NCI-H2227 treated with DMSO at 0.1 percent for 48 hours (cell line): ENCODE measurements around the gene DDX27.
A peak's percentile ranks its signal among the peaks of the same experiment; 100 is the strongest.
"Not testable (repeated sequence)": the region's sequence is repeated elsewhere in the genome, so short reads cannot be mapped to it uniquely, and the experiment has no call there.

ENCODE experiments used
- DNase-seq: peaks from one replicate; lab custom pipeline; 2025; lab: John Stamatoyannopoulos, UW

DDX27 gene

DNA sequence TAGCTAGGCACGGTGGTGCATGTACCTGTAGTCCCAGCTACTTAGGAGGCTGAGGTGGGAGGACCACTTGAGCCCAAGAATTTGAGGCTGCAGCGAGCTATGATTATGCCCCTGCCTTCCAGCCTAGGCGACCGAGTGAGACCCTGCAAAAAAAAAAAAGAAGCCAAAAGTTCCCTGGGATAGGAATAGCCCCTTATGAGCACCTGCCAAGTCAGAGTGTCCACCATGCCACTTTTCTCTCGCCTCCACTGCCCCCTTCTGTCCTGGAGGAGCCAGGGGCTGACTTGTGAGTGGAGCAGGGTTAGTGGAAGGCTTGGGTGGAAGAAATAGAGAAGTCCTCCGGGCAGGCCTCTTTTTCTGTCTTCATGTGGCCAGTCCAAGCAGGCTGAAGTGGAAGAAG lies 12.1 kb upstream of the DDX27 start:
- no peak for DNase-seq

DNA sequence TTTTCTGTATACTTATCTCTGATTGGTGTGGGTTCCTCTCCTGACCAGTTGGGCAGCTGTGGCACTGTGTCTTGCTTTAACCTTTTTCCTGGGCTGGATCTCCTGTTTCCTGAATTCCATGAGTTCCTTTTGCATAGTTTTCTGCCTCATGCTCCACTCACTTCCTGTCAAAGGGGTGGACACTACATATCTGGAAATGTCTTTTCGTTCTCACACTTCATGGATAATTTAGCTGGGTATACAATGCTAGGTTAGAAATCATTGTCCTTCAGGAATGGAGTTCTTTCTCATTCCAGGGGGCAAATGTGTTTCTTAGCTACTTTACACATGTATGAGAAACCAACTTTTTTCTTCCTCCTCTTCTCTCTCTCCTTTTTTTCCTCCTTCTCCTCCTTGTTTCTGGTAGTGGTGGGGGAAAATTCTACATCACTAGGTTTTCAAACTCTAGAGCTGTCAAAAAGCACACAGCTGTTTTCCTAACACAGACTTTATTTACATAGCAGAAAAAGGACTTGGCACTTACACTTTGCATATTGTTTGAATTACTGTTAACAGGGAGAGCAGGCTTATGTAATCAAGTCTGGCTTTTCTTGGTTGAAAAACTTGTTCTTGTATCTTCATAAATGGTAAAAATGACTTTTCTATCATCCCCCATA lies 9.0 kb upstream of the DDX27 start:
- DNase-seq = no peak

DNA sequence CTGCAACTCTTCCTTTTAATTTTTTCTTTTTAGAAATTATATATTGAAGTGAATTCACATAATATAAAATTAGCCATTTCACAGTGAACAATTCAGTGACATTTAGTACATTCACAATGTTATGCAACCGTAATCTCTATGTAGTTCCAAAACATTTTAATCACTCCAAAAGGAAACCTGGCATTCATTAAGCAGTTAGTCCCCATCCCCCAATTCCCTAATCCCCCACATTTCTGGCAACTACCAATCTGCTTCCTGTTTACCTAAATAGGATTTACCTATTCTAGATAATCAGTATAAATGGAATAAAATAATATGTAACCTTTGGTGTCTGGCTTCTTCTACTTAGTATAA lies 8.5 kb upstream of the DDX27 start:
- DNase-seq = no peak

DNA sequence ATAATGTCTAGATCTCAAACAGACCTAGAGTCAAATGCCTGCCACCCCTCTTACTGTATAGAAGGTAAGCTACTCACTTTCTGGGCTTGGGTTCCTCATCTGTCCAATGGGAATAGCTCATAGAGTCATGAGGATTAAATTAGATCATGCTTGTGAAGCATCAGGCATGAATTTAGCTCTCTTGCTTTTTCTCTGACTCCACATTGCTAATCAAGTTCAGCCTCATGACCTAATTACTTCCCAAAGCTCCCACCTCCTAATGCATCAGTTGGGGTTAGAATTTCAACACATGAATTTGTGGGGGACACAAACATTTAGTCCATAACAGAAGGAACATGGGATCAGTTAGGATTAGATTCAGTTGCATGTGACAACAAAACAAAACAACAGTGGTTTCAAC lies 4.6 kb upstream of the DDX27 start:
- no peak for DNase-seq

DNA sequence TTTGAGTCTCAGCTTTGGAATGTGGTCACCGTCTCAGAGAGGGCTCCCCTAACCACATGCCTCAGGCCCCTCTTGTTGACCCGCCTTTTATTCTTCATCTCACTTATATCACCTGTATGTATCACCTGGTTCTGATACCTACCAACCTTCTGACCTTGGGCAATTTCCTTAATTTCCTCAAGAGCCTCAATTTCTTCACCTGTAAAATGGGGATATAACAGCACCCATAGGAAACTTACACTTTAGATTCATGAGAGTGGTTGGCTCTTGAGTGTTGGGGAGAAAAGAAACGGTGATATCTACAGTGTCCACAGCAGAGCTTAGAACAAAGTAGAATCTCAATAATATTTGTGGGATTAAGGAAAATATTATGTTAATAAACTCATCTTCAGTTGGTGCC lies 4.0 kb upstream of the DDX27 start:
- no peak for DNase-seq

DNA sequence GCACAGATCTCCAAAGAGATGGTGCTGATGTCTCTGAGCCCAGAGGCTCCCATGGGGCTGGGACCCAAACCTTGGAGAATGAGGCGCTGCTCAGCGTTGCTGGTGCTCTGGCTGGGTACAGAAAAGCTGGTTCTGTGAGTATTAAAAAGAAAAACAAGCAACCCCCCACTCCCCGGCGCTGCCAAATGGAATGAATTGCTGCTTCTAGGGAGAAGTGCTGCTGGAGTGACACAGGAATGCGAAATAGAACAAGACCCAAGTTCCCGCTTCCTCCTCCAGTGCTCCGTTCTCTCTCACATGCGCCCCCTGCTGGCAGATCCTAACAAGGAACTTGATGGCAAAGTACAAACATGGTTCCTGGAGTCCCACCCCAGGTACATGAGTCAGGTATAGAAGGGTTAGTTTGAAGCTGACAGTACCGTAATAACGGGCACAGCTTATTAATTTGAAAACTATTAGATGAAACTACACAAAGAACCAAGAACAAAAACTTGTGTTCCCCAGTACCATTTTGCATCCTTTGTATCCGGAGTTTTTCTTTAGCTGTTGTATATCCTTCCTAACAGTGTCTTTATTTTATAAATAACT lies 2.1 kb upstream of the DDX27 start:
- DNase-seq = peak; percentile 90

DNA sequence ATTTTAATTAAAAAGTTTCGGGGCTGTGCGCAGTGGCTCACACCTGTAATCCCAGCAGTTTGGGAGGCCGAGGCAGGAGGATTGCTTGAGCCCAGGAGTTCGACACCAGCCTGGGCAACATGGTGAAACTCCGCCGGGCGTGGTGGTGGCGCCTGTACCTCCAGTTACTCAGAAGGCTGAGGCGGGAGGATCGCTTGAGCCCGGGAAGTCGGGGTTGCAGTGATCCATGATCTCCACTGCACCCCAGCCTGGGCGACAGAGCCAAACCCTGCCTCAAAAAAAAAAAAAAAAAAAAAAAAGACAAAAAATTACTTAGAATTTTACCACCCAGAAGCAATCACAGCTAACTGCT lies 501 bp upstream of the DDX27 start:
- not testable (repeated sequence) for DNase-seq

DNA sequence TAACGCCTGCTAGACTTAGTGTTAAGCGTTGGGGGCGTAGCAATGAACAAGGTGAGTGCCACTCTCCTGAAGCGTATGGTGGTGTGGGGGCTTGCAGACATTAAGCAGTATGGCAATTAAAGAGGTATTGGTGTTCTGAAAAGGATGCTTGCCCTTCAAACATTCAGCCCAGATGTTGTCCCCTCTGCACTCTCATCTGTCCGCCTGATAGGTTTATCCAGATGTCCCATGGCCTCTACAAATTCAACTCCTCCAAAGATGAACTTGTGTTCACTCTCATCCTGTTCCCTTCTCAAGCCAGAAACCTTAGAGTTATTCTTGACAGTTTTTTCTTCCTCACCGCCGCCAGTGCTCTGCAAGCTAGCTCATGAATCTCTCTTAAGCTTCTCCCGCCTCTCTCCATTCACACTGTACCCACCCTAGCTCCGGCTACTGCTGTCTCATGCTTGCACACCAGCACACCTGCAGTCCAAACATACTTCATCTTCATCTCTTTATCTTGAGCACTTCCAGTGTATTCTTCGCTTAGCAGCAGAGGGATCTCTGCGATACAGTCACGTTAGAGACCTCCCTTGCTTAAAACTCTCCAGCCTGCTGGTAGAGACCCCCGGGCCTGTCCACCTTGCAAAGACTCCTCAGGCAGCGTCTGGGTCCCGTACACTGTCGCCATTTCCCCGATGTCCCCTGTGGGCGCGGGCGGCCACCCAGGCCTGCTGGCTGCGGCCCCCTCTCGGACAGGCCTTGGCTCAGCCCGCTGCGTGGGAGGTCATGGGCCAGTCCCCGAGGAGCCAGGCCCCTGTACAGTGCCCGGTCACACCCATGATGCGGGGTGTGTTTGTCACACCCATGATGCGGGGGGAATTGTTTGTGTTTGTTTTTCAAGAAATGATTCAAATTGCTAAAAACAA lies 962 bp downstream of the DDX27 start:
- DNase-seq = no peak

DNA sequence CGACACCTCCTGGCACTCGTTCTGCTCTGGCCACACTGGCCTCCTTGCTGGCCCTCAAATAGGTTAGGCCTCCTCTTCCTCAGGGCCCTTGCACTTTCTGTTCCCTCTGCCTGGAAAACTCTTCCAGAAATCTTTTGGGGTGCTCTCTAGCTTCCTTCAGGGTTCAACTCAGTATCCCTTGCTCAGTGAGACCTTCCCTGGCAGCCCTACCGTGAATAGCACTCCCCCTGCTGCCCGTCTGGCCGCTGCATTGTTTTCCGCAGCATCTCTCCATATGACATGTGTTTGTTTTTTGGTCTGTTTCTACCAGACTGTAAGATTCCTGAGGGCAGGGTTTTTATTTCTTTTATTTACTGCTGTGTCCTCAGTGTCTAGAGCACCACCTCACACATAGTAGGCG lies 6.7 kb downstream of the DDX27 start:
- DNase-seq = no peak

DNA sequence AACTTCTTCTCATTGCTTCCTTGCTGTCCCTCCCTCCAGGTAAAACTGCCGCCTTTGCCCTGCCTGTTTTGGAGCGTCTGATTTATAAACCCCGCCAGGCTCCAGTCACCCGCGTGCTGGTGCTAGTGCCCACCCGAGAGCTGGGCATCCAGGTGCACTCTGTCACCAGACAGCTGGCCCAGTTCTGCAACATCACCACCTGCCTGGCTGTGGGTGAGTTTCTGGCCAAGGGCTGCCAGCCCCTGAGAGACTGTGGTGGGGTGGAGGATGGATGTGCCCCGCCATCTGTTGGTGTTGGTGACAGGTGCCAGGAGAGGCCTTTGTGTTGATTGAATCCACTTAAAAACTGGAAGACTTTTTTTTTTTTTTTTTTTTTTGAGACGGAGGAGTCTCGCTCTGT lies 9.5 kb downstream of the DDX27 start:
- DNase-seq = no peak

DNA sequence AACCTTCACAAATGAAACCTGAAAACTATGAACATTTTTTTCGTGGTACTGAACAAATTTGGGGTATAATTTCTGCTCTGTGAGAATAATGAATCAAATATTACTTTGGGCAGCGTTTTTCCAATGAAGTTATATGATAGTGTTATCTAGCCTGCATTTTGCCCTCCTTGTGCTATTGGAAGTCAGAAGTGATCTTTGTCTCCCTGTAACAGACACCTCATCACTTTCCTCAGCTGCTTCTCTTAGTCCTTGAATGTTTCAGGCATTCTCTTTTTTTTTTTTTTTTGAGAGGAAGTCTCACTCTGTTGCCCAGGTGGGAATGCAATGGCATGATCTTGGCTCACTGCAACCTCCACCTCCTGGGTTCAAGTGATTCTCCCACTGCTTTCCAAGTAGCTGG lies 10.2 kb downstream of the DDX27 start:
- no peak for DNase-seq

DNA sequence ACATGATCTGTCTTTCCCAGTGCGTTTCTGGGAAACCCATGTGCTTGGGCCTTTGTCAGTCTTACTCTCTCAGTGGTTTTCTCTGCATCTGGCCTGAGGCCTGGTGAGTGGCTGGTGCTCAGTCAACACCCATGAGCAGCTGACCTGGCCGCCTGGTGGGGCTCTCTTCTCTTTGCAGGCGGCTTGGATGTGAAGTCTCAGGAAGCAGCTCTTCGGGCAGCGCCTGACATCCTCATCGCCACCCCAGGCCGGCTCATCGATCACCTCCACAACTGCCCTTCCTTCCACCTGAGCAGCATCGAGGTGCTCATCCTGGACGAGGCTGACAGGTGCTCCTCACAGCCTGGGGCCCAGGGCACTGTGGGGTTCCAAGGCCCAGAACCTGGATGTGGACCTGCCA lies 10.8 kb downstream of the DDX27 start:
- peak; percentile 40 for DNase-seq

DNA sequence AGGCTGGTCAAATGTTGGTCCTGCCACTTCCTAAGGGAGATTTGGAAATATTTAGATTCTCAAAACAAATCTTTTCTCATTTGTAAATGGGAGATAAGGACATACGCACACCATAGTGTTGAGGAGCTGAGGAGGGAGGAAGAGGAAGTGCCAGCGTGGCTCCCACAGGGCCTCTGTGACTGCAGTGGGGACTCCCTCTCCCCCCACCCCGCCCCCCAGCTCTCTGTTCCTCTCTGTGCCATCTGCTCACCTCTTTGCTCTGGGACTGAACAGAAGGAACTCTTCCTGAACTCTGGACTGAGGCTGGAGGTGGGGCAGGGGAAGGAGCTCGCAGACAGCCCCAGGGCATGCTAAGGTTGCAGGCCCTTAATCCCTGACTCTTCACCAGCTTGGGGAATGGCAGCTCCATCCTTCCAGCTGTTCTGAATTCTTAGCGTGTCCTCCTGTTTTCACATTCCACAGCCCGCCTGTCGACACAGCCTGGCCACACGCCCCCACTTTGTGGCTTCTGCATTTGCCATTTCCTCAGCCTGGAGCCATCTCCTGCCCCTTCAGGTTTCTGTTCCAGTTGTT lies 11.4 kb downstream of the DDX27 start:
- no peak for DNase-seq

DNA sequence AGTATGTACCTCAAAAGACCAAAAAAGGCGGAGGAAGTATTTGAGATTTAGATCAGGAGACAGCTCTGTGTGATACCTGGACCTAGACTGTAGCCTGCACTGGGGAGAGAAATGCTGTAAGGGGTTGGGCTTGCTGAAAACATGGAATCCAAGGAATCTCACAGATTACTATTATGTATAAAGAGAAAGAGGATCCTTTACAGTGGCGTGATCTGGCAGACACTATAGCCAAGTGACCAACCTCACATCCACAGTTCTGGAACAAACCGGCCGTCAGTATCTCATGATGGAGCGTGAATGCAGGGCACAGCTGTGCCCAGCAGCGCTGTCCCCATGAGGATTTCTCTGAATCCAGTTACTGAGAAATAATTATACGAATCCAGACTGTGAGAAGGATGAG lies 12.3 kb downstream of the DDX27 start:
- no peak for DNase-seq

DNA sequence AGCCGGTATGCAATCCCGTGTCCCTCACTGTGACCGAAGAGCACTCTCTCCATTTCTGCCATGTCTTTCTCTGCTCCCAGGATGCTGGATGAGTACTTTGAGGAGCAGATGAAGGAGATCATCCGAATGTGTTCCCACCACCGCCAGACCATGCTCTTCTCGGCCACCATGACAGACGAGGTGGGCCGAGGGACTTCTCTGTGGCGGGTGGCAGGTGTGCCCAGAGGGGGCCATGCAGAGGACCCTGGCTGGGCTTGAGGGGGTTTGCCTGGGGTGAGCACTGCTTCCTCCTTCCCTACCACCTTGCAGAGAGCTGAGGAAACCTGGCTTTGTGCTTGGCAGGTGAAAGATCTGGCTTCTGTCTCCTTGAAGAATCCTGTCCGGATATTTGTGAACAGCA lies 14.0 kb downstream of the DDX27 start:
- no peak for DNase-seq

DNA sequence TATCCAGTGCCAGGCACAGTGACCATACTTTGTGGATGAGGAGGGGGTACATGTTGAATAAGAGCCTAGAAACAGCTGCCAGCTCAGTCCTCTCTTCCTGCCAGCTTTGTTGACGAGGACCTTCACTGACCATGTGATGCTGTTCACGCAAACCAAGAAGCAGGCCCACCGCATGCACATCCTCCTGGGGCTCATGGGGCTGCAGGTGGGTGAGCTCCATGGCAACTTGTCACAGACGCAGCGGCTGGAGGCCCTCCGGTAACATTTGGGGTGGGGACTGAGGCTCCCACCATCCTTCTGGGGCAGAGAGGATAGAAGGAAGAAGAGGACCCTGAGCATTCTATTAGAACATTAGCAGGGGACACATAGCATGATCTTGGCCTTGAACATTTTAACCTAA lies 15.6 kb downstream of the DDX27 start:
- DNase-seq = no peak

DNA sequence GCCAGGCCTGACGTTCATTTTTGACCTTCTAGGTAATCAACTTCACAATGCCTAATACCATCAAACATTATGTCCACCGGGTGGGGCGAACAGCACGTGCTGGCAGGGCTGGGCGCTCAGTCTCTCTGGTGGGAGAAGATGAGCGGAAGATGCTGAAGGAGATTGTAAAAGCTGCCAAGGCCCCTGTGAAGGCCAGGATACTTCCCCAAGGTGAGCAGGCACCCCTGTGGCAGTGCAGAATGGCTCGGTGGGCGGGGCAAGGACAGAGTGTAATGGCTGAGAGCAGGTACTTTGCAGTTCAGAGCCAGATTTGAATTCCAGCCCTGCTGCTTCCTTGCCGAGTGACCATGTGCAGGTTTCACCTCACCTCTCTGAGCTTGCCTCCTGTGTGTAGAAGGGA lies 17.1 kb downstream of the DDX27 start:
- no peak for DNase-seq

DNA sequence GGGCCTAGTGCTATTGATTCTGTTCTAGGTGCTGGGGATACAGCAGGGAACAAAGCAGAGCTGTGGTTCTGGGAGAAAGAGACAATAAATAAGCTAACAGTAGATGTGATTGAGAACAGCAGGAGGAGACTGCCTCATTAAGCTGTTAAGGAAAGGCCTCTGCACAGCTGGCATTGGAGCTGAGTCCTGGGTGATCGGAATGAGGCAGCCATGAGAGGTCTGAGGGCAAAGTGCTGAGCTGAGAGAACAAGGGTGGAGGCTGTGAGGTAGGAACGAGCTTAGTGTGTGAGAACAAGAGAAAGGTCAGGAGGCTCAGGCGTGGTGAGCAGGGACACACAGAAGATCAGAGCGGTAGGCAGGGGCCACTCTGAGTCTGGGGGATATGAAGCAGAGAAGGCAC lies 18.3 kb downstream of the DDX27 start:
- no peak for DNase-seq

DNA sequence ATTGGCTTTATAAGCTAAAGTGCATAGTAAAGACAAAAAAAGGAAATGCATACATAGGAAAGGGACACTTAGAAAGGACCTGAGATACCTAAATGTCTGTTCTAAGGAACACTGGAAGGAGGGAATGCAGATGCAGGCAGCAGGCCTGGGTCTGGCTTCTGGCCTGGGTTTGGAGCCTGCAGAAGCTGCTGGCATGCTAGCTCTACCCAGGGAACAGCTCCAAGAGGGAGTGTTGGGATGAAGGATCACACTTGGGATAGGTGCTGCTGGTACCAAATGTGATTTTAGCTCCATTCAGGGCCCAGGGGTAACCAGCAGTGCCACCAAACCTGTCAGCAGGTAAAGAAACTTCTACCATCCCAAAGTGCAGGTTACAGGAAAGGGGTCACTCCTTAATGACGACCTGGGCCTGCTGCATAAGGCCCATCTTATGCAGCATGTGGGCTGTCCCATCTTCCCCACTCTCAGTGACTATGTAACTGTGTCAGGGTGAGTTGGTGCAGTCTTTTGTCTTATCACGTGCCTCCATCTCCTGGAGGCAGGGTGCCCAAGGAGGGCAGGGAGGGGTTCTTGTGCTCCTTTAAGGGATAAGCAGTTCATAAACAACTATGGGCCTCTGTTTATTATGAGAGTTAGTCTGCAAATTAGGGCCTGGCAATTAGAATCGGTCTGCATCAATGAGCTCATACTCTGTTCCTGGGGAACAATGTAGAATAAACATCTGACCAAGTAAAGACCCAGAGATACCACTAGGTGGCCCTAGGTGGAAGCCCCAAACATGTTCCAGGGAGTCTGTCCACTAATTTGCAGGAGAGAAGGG lies 26.9 kb downstream of the DDX27 start:
- peak; percentile 42 for DNase-seq

DNA sequence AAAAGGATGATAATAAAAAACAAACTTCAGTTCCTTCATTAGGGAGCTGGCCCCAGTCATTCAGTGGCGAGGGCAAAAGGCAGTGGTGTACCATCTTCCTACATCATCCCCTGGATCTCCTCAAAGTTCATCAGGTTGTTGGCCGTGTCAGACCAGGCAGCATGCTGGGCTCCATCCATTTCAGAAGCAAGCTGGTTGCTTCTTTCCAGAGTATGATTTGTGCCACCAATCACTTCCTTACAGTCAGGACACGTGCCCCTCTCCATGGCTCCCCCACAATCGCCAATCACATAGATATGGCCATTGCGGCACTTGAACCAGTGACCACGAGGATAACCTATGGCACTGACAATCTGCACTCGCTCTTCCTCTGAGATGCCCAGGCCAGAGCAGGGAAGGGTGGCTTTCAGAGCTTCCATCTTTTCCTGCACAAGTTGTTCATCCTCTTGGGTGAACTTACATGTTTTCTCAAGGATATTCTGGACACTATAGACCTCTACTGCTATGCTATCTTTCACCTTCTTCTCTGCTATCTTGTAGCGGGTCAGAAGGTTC lies 28.0 kb downstream of the DDX27 start:
- no peak for DNase-seq

DNA sequence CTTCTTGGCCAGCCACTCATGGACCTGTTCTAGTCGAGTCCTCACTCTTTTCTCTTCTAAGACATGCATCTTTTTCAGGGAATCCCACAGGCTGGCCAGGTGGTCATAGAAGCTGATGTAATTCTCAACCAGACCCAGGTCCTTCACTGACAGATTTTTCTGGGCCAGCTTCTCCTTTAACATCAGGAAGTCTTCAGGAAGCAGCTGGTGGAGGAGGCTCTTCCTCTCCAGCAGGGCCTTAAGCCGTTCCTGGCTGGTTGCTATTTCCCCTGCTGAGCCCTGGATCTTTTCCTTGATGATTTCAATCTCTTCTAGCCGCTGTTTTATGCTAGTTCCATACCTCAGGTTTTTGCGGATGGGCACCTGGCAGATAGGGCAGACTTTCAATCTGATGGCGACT lies 28.6 kb downstream of the DDX27 start:
- DNase-seq = no peak

DNA sequence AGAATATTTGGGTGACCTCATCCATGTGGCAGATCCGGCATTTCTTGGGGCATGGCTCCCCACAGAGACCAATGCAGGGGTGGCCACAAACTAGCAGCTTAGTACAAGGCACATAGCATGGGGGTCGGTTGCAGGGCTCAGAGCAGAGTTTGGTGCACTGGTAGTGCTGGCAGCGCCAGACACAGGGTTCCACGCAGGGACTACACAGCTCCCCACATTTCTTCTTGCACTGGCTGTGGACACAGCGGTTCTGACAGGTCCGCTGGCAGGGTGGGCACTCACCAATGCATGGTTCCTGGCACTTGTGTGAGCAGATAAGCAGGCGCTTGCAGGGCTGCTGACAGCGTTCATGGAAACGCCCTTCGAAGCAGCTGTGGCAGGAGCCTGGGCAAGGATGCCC lies 29.1 kb downstream of the DDX27 start:
- DNase-seq = no peak
